AG04450 (cell line): ENCODE results near the gene POFUT1. TPM values are rescaled to one million over a fixed set of nuclear protein-coding genes. Genes with fewer than 3 reads are reported as not detected.

Experiments used
- CTCF ChIA-PET: fragments of 300-600, 350-600 bp; formaldehyde crosslinking; extraction: SDS; loops from one replicate; lab custom pipeline; 2022; ENCODE audit warnings: antibody characterized with exemption, inconsistent platforms; lab: Charles Lee
- POLR2A ChIA-PET: fragments of 350-600 bp; formaldehyde crosslinking; extraction: SDS; loops from one replicate; lab custom pipeline; 2021; ENCODE audit warnings: antibody characterized with exemption, inconsistent platforms; lab: Yijun Ruan, JAX
- DNase-seq: peaks from one replicate; pipeline ENCODE4 v3.0.0-alpha.2; 2011; ENCODE audit warnings: low read depth, low spot score
- H3K27ac ChIP-seq: one replicate; pipeline ENCODE4 v1.5.1; 2012; ENCODE audit warnings: low read depth, low read length, control low read depth
- H3K27me3 ChIP-seq: one replicate; pipeline ENCODE4 v1.6.0; 2012; ENCODE audit warnings: low read length; ENCODE audit not compliant: control insufficient read depth, insufficient read depth
- H3K4me3 ChIP-seq: 2 replicates; pipeline ENCODE4 v1.5.1; 2011; ENCODE audit warnings: mild to moderate bottlenecking, low read depth, low read length, control low read depth
- H3K9me3 ChIP-seq: 2 replicates; pipeline ENCODE4 v1.5.1; 2012; ENCODE audit warnings: low read length; ENCODE audit not compliant: control insufficient read depth, insufficient read depth
- polyA plus RNA-seq: library from polyadenylated mRNA; depleted of rRNA; stranded (reverse); fragments of >200 nt; gene quantifications from 2 replicates; pipeline ENCODE4 v1.2.3, GENCODE V29; 2011
- TF ChIP-seq, protein P1 (sequence below): IDR thresholded peaks from 2 replicates; pipeline ENCODE4 v1.5.1; 2011; ENCODE audit warnings: low read depth, low read length, control low read depth, inconsistent platforms

The POFUT1 gene
- polyA plus RNA-seq, 1 experiment, result 40.2 TPM

GRCh38 chr20:32236048-32236533, 28.4 kb downstream of the POFUT1 start:
- Histone ChIP-seq H3K27me3 (no peaks in the 10 kb centered on the region), H3K27ac (no peak overlapping the region), H3K4me3 (no peak overlapping the region), H3K9me3 (no peaks in the 10 kb centered on the region; the same call in 1 of the 2 replicates)
- DNase-seq, result no peak
- POLR2A ChIA-PET, result interaction anchor here (0.6 to 0.7 kb wide), 2 partner anchors 49 to 376 kb away, joined by 3 read pairs; no protein-coding TSS in a partner anchor
- CTCF ChIA-PET, result no interaction called here
- TF ChIP-seq, protein P1, sequence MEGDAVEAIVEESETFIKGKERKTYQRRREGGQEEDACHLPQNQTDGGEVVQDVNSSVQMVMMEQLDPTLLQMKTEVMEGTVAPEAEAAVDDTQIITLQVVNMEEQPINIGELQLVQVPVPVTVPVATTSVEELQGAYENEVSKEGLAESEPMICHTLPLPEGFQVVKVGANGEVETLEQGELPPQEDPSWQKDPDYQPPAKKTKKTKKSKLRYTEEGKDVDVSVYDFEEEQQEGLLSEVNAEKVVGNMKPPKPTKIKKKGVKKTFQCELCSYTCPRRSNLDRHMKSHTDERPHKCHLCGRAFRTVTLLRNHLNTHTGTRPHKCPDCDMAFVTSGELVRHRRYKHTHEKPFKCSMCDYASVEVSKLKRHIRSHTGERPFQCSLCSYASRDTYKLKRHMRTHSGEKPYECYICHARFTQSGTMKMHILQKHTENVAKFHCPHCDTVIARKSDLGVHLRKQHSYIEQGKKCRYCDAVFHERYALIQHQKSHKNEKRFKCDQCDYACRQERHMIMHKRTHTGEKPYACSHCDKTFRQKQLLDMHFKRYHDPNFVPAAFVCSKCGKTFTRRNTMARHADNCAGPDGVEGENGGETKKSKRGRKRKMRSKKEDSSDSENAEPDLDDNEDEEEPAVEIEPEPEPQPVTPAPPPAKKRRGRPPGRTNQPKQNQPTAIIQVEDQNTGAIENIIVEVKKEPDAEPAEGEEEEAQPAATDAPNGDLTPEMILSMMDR, result no peak

- no peaks in the 10 kb centered on the region; the same call in 1 of the 2 replicates for H3K9me3 ChIP-seq
- no peak for DNase-seq
- no peaks in the 10 kb centered on the region for H3K27me3 ChIP-seq
- ChIA-PET CTCF (no interaction called here), POLR2A (interaction anchor here (0.7 kb wide), 2 partner anchors 19 to 49 kb away, joined by 3 read pairs; no protein-coding TSS in a partner anchor)
- H3K27ac ChIP-seq, result no peak overlapping the region
- TF ChIP-seq, protein P1, result no peak
- no peak overlapping the region for H3K4me3 ChIP-seq
These were observed 29.1 kb downstream of the POFUT1 start for GRCh38 chr20:32236819-32237218.

GRCh38 chr20:32237419-32237818, 29.7 kb downstream of the POFUT1 start:
- ChIA-PET POLR2A (interaction anchor here (0.7 kb wide), 1 partner anchor 18 kb away, joined by 3 read pairs; no protein-coding TSS in a partner anchor), CTCF (no interaction called here)
- no peak overlapping the region for H3K27ac ChIP-seq
- TF ChIP-seq, protein P1, result no peak
- no peaks in the 10 kb centered on the region; the same call in 1 of the 2 replicates for H3K9me3 ChIP-seq
- H3K4me3 ChIP-seq, result no peak overlapping the region
- no peak for DNase-seq
- no peaks in the 10 kb centered on the region for H3K27me3 ChIP-seq

DNA sequence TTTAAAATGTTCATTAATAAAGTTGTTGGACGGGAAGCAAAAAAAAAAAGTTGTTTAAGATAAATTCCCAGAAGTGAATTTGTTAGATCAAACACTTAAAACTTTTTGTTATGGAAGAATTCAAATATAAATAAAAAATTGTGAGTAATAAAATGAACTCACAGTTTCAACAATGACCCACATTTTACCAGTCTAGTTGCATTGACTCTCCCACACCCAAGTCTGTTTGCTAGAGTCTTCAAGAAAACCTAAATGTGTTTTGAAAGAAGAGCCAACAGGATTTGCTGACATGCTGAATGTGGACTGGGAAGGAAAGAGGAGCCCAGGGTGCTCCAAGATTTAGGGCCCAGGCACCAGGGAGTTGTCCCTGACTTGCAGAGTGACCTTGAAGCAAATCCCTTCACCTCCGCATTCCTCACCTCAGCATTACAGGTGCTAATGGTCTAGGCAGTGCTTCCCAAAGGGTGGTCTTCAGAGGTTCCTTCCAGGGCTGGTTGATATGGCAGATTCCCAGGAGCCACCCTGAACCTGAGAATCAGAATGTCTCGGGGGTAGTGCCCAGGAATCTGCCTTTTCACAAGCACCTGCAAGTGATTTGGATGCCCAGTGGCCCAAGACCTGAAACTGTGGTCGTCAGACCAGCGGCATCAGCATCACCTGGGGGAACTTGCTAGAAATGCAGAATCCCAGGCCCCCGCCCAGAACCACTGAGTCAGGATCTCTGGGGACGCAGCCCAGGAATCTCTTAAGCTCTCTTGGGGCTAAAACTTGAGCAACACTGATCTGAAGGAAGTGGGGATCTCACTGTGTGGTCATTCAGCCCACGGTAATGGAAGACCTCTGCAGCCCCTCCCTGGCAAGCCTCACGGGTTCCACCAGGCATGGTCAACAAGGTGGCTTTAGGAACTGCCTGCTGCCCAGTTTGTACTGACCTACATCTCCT, 31.1 kb downstream of the POFUT1 start:
- ChIA-PET POLR2A (no interaction called here), CTCF (no interaction called here)
- no peak for DNase-seq
- H3K4me3 ChIP-seq, result no peak overlapping the region
- no peaks in the 10 kb centered on the region; the same call in 1 of the 2 replicates for H3K9me3 ChIP-seq
- TF ChIP-seq, protein P1, result no peak
- H3K27ac ChIP-seq, result no peak overlapping the region
- H3K27me3 ChIP-seq, result no peaks in the 10 kb centered on the region

DNA sequence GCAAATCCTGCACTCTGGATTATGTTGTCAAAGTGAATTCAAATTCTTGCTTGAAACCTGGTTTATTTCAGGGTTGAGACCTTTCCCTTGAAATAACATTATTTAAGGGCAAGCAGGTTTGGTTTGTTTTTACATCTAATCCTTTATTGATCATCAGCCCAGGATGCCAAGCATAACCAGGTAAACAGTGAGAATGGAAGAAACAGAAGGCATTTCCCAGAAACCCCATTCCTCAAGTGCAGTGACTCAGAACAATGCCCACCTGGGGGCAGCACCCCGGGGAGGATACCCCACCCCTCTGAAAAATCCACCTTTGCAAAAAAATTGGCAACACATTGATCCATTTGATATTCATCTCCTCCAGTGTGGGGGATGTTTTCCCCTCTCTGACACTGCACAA, 32.5 kb downstream of the POFUT1 start:
- POLR2A ChIA-PET, result no interaction called here
- no peak for DNase-seq
- CTCF ChIA-PET, result no interaction called here

More for the DNA sequence above, 32.5 kb downstream of the POFUT1 start:
- TF ChIP-seq, protein P1, result peak; percentile 20; the same call in 1 of the 2 replicates
- no peaks in the 10 kb centered on the region; the same call in 1 of the 2 replicates for H3K9me3 ChIP-seq
- H3K27ac ChIP-seq, result no peak overlapping the region
- H3K4me3 ChIP-seq, result no peak overlapping the region
- H3K27me3 ChIP-seq, result no peaks in the 10 kb centered on the region
